ENCODE data around the gene ZBTB8A. TPM values are rescaled to one million over a fixed set of nuclear protein-coding genes. Genes with fewer than 3 reads are reported as not detected.
"Not testable (repeated sequence)": the region's sequence is repeated elsewhere in the genome, so short reads cannot be mapped to it uniquely, and the experiment has no call there.

Gene ZBTB8A
- total and polyA plus RNA-seq, 3 donors from 2014 or later = 5.6 to 10.6 (median 6.4) TPM

DNA sequence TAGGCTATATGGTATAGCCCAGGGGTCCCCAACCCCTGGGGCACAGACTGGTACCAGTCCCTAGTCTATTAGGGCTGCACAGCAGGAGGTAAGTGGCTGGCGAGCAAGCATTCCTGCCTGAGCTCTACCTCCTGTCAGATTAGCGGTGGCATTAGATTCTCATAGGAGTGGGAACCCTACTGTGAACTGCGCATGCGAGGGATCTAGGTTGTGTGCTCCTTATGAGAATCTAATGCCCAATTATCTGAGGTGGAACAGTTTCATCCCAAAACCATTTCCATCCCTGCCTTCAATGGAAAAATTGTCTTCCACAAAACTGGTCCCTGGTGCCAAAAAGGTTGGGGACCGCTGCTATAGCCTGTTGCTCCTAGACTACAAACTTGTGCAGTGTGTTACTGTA, 22.8 kb upstream of the ZBTB8A start:
- WGBS, 2 donors = 91 to 100% methylated on average over 5 of the region's 5 CpGs
- intact Hi-C loops (cut with DNase I; ENCODE audit: low total_unique reads) = no loop called here

DNA sequence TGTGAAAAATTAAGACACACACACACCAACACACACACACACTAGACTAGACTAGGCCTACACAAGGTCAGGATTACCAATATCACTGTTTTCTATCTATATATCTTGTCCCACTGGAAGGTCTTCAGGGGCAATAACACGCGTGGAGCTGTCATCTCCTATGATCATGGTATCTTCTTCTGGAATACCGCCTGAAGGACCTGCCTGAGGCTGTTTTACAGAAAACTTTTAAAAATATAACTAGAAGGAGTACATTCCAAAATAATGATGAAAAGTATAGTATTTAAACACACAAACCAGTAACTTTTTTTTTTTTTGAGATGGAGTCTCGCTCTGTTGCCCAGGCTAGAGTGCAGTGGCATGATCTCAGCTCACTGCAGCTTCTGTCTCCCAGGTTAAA, 20.3 kb upstream of the ZBTB8A start:
- no peaks in the 10 kb centered on the region for H3K4me1 ChIP-seq
- H3K27me3 ChIP-seq = no peaks in the 10 kb centered on the region
- no peaks in the 10 kb centered on the region for H3K36me3 ChIP-seq (ENCODE audit: low read depth, missing control alignments)
- H3K27ac ChIP-seq = no peak overlapping the region
- H3K9me3 ChIP-seq = no peaks in the 10 kb centered on the region
- intact Hi-C loops (cut with DNase I; ENCODE audit: low total_unique reads) = no loop called here
- 87 to 94% methylated on average over 4 of the region's 4 CpGs for WGBS, 2 donors
- DNase-seq = no peak
- no peak for TF ChIP-seq POLR2A (IDR thresholded peaks at IDR 0.05)
- TF ChIP-seq, protein P1, sequence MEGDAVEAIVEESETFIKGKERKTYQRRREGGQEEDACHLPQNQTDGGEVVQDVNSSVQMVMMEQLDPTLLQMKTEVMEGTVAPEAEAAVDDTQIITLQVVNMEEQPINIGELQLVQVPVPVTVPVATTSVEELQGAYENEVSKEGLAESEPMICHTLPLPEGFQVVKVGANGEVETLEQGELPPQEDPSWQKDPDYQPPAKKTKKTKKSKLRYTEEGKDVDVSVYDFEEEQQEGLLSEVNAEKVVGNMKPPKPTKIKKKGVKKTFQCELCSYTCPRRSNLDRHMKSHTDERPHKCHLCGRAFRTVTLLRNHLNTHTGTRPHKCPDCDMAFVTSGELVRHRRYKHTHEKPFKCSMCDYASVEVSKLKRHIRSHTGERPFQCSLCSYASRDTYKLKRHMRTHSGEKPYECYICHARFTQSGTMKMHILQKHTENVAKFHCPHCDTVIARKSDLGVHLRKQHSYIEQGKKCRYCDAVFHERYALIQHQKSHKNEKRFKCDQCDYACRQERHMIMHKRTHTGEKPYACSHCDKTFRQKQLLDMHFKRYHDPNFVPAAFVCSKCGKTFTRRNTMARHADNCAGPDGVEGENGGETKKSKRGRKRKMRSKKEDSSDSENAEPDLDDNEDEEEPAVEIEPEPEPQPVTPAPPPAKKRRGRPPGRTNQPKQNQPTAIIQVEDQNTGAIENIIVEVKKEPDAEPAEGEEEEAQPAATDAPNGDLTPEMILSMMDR (IDR thresholded peaks at IDR 0.05) = no peak
- H3K4me3 ChIP-seq = no peak overlapping the region

More for the DNA sequence above, 22.8 kb upstream of the ZBTB8A start:
- Histone ChIP-seq H3K27ac (no peak overlapping the region), H3K27me3 (no peaks in the 10 kb centered on the region), H3K36me3 (ENCODE audit: low read depth, missing control alignments) (no peaks in the 10 kb centered on the region), H3K4me3 (no peak overlapping the region), H3K4me1 (no peaks in the 10 kb centered on the region), H3K9me3 (no peaks in the 10 kb centered on the region)
- TF ChIP-seq, protein P1 (IDR thresholded peaks at IDR 0.05) = no peak
- no peak for TF ChIP-seq POLR2A (IDR thresholded peaks at IDR 0.05)
- DNase-seq = no peak

DNA sequence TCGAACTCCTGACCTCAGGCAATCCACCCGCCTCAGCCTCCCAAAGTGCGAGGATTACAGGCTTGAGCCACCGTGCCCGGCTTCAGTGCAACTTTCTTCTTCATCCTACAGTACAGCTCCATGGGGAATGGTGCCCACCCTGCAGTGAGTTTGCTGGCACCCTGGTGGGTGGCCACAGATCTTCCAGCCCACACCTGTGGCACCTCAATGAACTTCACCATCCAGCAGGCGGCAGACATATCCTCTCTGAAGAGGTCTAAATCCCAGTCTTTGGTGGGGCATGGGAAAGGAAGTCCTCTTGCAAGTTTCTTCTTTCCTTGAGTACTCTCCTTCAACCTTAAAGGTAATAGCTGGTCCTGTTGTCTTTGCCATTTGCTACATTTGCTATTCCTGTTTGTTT, 18.1 kb upstream of the ZBTB8A start:
- Histone ChIP-seq H3K27ac (no peak overlapping the region), H3K9me3 (no peaks in the 10 kb centered on the region), H3K4me1 (no peaks in the 10 kb centered on the region), H3K36me3 (ENCODE audit: low read depth, missing control alignments) (no peaks in the 10 kb centered on the region), H3K27me3 (no peaks in the 10 kb centered on the region), H3K4me3 (no peak overlapping the region)
- no peak for DNase-seq
- 83 to 86% methylated on average over 6 of the region's 6 CpGs for WGBS, 2 donors
- intact Hi-C loops (cut with DNase I; ENCODE audit: low total_unique reads) = no loop called here
- no peak for TF ChIP-seq POLR2A (IDR thresholded peaks at IDR 0.05)
- TF ChIP-seq, protein P1 (IDR thresholded peaks at IDR 0.05) = no peak

DNA sequence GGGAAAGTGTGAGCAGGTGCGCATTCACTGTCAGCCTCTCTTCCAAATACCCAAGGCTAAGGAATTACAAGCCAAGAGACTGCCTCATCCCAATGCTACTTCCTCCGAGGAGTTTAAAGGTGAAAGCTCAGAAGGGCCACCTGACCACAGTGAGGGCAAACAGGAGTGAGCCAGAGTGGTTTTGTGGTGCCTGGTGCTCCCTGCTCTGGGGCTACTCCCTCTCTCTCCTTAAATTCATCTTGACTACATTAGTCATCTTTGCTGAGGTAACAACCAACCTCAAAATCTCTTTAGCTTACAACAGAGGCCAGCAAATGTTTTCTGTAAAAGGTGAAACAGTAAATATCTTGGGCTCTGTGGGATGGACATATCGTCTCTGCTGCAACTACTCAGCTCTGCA, 14.2 kb upstream of the ZBTB8A start:
- H3K4me1 ChIP-seq = no peaks in the 10 kb centered on the region
- 84 to 88% methylated on average over 3 of the region's 3 CpGs for WGBS, 2 donors
- no peaks in the 10 kb centered on the region for H3K9me3 ChIP-seq
- no peak overlapping the region for H3K27ac ChIP-seq
- TF ChIP-seq, protein P1 (IDR thresholded peaks at IDR 0.05) = no peak
- TF ChIP-seq POLR2A (IDR thresholded peaks at IDR 0.05) = no peak
- no peaks in the 10 kb centered on the region for H3K36me3 ChIP-seq (ENCODE audit: low read depth, missing control alignments)
- H3K4me3 ChIP-seq = no peak overlapping the region
- intact Hi-C loops (cut with DNase I; ENCODE audit: low total_unique reads) = no loop called here
- H3K27me3 ChIP-seq = no peaks in the 10 kb centered on the region
- no peak for DNase-seq

DNA sequence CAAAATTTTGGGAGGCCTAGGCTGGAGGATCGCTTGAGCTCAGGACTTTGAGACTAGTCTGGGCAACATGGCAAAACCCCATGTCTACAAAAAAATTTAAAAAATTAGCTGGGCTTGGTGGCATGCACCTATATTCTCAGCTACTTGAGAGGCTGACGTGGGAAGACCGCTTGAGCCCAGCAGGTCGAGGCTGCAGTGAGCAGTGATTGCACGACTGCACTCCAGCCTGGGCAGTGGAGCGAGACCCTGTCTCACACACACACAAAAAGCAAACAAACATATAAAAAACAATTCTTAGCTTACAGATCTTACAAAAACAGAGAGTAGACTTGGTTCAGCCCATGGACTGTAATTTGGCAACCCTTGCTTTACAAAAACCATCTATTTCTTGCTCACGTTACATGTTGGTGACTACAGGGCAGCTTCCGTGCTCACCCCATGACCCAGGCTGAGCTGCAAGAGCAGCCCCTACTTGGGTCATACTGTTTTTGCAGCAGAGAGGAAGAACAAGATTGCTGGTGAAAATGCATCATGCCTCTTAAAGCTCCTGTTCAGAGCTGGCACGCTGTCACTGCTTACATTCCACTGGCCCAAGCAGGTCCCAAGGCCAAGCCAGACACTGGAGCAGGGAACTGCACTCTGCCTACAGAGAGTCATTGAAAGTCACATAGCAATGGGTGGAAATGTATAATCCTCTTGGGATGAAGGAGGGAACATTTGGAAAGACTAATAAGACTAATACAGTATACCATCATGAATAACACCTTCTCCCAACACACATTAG, 13.4 kb upstream of the ZBTB8A start:
- Histone ChIP-seq H3K36me3 (ENCODE audit: low read depth, missing control alignments) (no peaks in the 10 kb centered on the region), H3K4me3 (no peak overlapping the region), H3K4me1 (no peaks in the 10 kb centered on the region), H3K9me3 (no peaks in the 10 kb centered on the region), H3K27me3 (no peaks in the 10 kb centered on the region), H3K27ac (no peak overlapping the region)
- DNase-seq = no peak
- WGBS, 2 donors = 74 to 82% methylated on average over 9 of the region's 9 CpGs
- TF ChIP-seq POLR2A (IDR thresholded peaks at IDR 0.05) = no peak
- TF ChIP-seq, protein P1 (IDR thresholded peaks at IDR 0.05) = no peak
- intact Hi-C loops (cut with DNase I; ENCODE audit: low total_unique reads) = no loop called here

DNA sequence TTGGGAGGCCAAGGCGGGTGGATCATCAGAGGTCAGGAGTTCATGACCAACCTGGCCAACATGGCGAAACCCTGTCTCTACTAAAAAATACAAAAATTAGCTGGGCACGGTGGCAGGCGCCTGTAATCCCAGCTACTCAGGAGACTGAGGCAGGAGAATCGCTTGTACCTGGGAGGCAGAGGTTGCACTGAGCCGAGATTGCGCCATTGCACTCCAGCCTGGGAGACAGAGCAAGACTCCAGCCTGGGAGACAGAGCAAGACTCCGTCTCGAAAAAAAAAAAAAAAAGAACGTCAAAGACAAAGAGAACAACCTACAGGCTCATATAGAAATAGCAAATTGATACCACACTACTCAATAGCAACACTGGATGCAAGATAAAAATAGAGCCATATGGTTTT, 10.7 kb upstream of the ZBTB8A start:
- DNase-seq; H3K9me3 ChIP-seq; H3K27ac ChIP-seq; H3K36me3 ChIP-seq (ENCODE audit: low read depth, missing control alignments); intact Hi-C loops (cut with DNase I; ENCODE audit: low total_unique reads); H3K4me1 ChIP-seq; H3K4me3 ChIP-seq; H3K27me3 ChIP-seq: not testable (repeated sequence)
- 78 to 86% methylated on average over 10 of the region's 10 CpGs for WGBS, 2 donors
